NCI-H226 (cell line): Measurements from ENCODE around the gene ZNF346.
"Not testable (repeated sequence)": the region's sequence is repeated elsewhere in the genome, so short reads cannot be mapped to it uniquely, and the experiment has no call there.

Experiments
- DNase-seq: peaks from one replicate; pipeline ENCODE4 v3.0.0-alpha.2; 2015

ZNF346 gene

GRCh38 chr5:177022386-177023302, at the start of gene ZNF346:
ZNF346 (plus strand) TSS chr5:177022696; CDS start chr5:177022739, 43 bp downstream.
- peak; percentile 91 for DNase-seq

- DNase-seq: no peak
Observed at GRCh38 chr5:176979669-176980068, 42.8 kb upstream of the ZNF346 start.

- no peak for DNase-seq
Observed at GRCh38 chr5:176980818-176981217, 41.7 kb upstream of the ZNF346 start.

- DNase-seq: not testable (repeated sequence)
Observed at GRCh38 chr5:176983112-176983511, 39.4 kb upstream of the ZNF346 start.

GRCh38 chr5:176983593-176983992, 38.9 kb upstream of the ZNF346 start:
- DNase-seq: not testable (repeated sequence)

- DNase-seq: not testable (repeated sequence)
Observed at GRCh38 chr5:176984176-176984575, 38.3 kb upstream of the ZNF346 start.

GRCh38 chr5:176985516-176985915, 37.0 kb upstream of the ZNF346 start:
- DNase-seq: no peak

- no peak for DNase-seq
Observed at GRCh38 chr5:176986280-176986679, 36.2 kb upstream of the ZNF346 start.

- DNase-seq: no peak
Observed at GRCh38 chr5:176987583-176987982, 34.9 kb upstream of the ZNF346 start.

GRCh38 chr5:176993081-176993480, 29.4 kb upstream of the ZNF346 start:
- not testable (repeated sequence) for DNase-seq

- DNase-seq: peak; percentile 94
Observed at GRCh38 chr5:176994460-176995121, 27.9 kb upstream of the ZNF346 start.

GRCh38 chr5:176995122-176995490, 27.4 kb upstream of the ZNF346 start:
- DNase-seq: no peak

GRCh38 chr5:176995896-176996767, 26.4 kb upstream of the ZNF346 start:
- peak; percentile 63 for DNase-seq

GRCh38 chr5:176996780-176997179, 25.7 kb upstream of the ZNF346 start:
- DNase-seq: no peak

- DNase-seq: no peak
Observed at GRCh38 chr5:176998828-176999227, 23.7 kb upstream of the ZNF346 start.

GRCh38 chr5:176999526-176999925, 23.0 kb upstream of the ZNF346 start:
- DNase-seq: not testable (repeated sequence)

GRCh38 chr5:177003649-177004048, 18.8 kb upstream of the ZNF346 start:
- no peak for DNase-seq

- DNase-seq: no peak
Observed at GRCh38 chr5:177004961-177005360, 17.5 kb upstream of the ZNF346 start.

GRCh38 chr5:177005619-177006264, 16.8 kb upstream of the ZNF346 start:
- peak; percentile 68 for DNase-seq

- DNase-seq: peak; percentile 89
Observed at GRCh38 chr5:177006265-177006972, 16.1 kb upstream of the ZNF346 start, which contains the start of gene UIMC1. UIMC1 (minus strand) TSS chr5:177006779; CDS start chr5:176982615, 24,164 bp downstream.

GRCh38 chr5:177008716-177009115, 13.8 kb upstream of the ZNF346 start:
- no peak for DNase-seq

GRCh38 chr5:177010153-177010552, 12.3 kb upstream of the ZNF346 start:
- DNase-seq: no peak
